ENCODE results near the gene PPP1R3D. TPM values are rescaled to one million over a fixed set of nuclear protein-coding genes. Genes with fewer than 3 reads are reported as not detected.

The PPP1R3D gene
- total RNA-seq, 1 experiment from 2014 or later, result 3.1 TPM

DNA sequence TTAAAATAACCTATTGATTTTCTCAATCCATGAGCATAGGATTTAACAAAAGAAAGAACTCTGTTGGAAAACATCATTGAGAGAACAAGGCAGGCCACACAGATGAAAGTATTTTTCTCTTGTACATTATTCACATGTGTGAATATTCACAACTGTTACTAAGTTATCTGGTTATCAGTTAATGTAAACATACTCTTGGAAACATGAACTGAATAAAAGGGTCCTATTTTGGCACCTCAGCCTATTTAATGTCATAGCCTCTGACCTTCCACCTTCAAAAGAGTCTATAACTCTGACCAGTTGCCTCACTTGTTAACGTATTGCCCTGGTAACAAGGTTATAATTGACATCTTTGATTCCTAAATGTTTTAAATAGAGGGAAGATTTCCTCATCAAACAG is 14.7 kb downstream of the PPP1R3D start:
- H3K27ac ChIP-seq (ENCODE audit: insufficient read length, low read depth, low read length), result no peak overlapping the region
- TF ChIP-seq, protein P1, sequence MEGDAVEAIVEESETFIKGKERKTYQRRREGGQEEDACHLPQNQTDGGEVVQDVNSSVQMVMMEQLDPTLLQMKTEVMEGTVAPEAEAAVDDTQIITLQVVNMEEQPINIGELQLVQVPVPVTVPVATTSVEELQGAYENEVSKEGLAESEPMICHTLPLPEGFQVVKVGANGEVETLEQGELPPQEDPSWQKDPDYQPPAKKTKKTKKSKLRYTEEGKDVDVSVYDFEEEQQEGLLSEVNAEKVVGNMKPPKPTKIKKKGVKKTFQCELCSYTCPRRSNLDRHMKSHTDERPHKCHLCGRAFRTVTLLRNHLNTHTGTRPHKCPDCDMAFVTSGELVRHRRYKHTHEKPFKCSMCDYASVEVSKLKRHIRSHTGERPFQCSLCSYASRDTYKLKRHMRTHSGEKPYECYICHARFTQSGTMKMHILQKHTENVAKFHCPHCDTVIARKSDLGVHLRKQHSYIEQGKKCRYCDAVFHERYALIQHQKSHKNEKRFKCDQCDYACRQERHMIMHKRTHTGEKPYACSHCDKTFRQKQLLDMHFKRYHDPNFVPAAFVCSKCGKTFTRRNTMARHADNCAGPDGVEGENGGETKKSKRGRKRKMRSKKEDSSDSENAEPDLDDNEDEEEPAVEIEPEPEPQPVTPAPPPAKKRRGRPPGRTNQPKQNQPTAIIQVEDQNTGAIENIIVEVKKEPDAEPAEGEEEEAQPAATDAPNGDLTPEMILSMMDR (conservative IDR thresholded peaks at IDR 0.05), result no peak
- H3K79me2 ChIP-seq (ENCODE audit: insufficient read depth, low read length), result no peaks in the 10 kb centered on the region
- Mint-ChIP-seq H3K27me3 (ENCODE audit: low read depth) (peaks cover 2% of the 10 kb centered on the region), H3K4me3 (no peak overlapping the region), H3K4me1 (peaks cover 0 to 7% of the 10 kb centered on the region in 2 experiments; a peak in 2 of 4 replicates), H3K27ac (no peak overlapping the region), H3K36me3 (ENCODE audit: insufficient read depth in 1 of 3, low read depth in 3 of 3) (no peaks in the 10 kb centered on the region), H3K9me3 (no peaks in the 10 kb centered on the region)
- no peak overlapping the region for H2BK15ac ChIP-seq (ENCODE audit: low read depth, low read length)
- no peak overlapping the region for H2BK12ac ChIP-seq (ENCODE audit: insufficient read length, low read depth, low read length)
- H3K9me3 ChIP-seq (ENCODE audit: control insufficient read depth, low read depth, low read length), result no peaks in the 10 kb centered on the region
- H4K5ac ChIP-seq (ENCODE audit: insufficient read length, low read depth, low read length), result no peak overlapping the region
- no peak overlapping the region for H2BK5ac ChIP-seq (ENCODE audit: insufficient read length, low read length)
- H4K20me1 ChIP-seq (ENCODE audit: control insufficient read depth, insufficient read depth, insufficient read length), result no peaks in the 10 kb centered on the region
- no peak overlapping the region for H3K4me2 ChIP-seq (ENCODE audit: insufficient read depth, insufficient read length, low read length)
- DNase-seq, result no peak
- H3T11ph ChIP-seq (ENCODE audit: low read length), result no peak overlapping the region
- H3K56ac ChIP-seq (ENCODE audit: insufficient read length, low read depth, low read length), result no peak overlapping the region
- no peak overlapping the region for H2AFZ ChIP-seq (ENCODE audit: low read length)
- H3K27me3 ChIP-seq (ENCODE audit: insufficient read depth, low read length), result no peaks in the 10 kb centered on the region
- no peak overlapping the region for H2BK20ac ChIP-seq (ENCODE audit: low read depth, low read length, poor library complexity, severe bottlenecking)
- H3K4ac ChIP-seq (ENCODE audit: low read depth, low read length), result no peak overlapping the region
- H3K14ac ChIP-seq (ENCODE audit: insufficient read depth, low read length), result no peak overlapping the region
- H4K91ac ChIP-seq (ENCODE audit: insufficient read length, low read depth, low read length), result no peak overlapping the region
- no peak overlapping the region for H4K8ac ChIP-seq (replicated peaks; ENCODE audit: insufficient read length, low read depth, low read length)
- no peak overlapping the region for H3K18ac ChIP-seq (ENCODE audit: insufficient read length, low read depth, low read length)
- no peaks in the 10 kb centered on the region for H3K79me1 ChIP-seq (ENCODE audit: insufficient read depth, low read depth, low read length, poor library complexity, severe bottlenecking)
- no peaks in the 10 kb centered on the region for H3K4me1 ChIP-seq (ENCODE audit: insufficient read depth, low read length)
- H3K23ac ChIP-seq (ENCODE audit: insufficient read length, low read depth, low read length), result no peak overlapping the region
- no peak overlapping the region for H2BK120ac ChIP-seq (ENCODE audit: low read depth, low read length, poor library complexity, severe bottlenecking)
- no peak overlapping the region for H3K9ac ChIP-seq (ENCODE audit: extremely low read depth, insufficient read length, low read length)
- no CpG with 5 or more reads among the region's 1 CpG for WGBS (ENCODE audit: extremely low coverage, insufficient read length, low lambda C conversion rate)
- H3K23me2 ChIP-seq (ENCODE audit: insufficient read length, low read depth, low read length, poor library complexity, severe bottlenecking), result no peaks in the 10 kb centered on the region
- no peak overlapping the region for H2AK5ac ChIP-seq (ENCODE audit: insufficient read length, low read length)

All from H9 (cell line).